Skeletal muscle satellite cell (primary cell): ENCODE measurements around the gene HEPN1.
A peak's percentile ranks its signal among the peaks of the same experiment; 100 is the strongest.

Experiments used
- H3K27me3 ChIP-seq: 2 replicates; pipeline ENCODE4 v1.7.0; 2013; ENCODE audit warnings: low read length; ENCODE audit not compliant: control insufficient read depth, insufficient read depth
- H3K36me3 ChIP-seq: 2 replicates; pipeline ENCODE4 v1.7.0; 2013; ENCODE audit warnings: mild to moderate bottlenecking, control low read depth, low read length; ENCODE audit not compliant: insufficient read depth
- H3K4me1 ChIP-seq: 2 replicates; pipeline ENCODE4 v1.7.0; 2013; ENCODE audit warnings: low read length; ENCODE audit not compliant: control insufficient read depth, insufficient read depth
- H3K4me2 ChIP-seq: 2 replicates; pipeline ENCODE4 v1.7.0; 2013; ENCODE audit warnings: mild to moderate bottlenecking, low read length
- H3K4me3 ChIP-seq: 2 replicates; pipeline ENCODE4 v1.7.0; 2013; ENCODE audit warnings: low read length
- H3K9ac ChIP-seq: 2 replicates; pipeline ENCODE4 v1.7.0; 2013; ENCODE audit warnings: mild to moderate bottlenecking, low read depth, low read length, moderate library complexity
- H3K9me3 ChIP-seq: replicated peaks from 2 replicates; pipeline ENCODE4 v1.7.0; 2013; ENCODE audit warnings: mild to moderate bottlenecking, control low read depth, low read length

The HEPN1 gene

GRCh38 chr11:124935548-124936514, 16.8 kb downstream of the HEPN1 start, which contains the start of gene HEPACAM:
Gene HEPACAM (minus strand): TSS chr11:124936047. CDS start chr11:124936006, 41 bp downstream.
- Histone ChIP-seq H3K9ac (no peak within 1 kb of the TSS), H3K4me3 (no peak within 1 kb of the TSS), H3K4me2 (peak within 1 kb of the TSS; percentile 51), H3K27me3 (no peaks in the 10 kb centered on the region), H3K4me1 (peaks cover 22% of the 10 kb centered on the region), H3K9me3 (no peaks in the 10 kb centered on the region), H3K36me3 (no peaks in the 10 kb centered on the region)

GRCh38 chr11:124937336-124937935, 18.4 kb downstream of the HEPN1 start:
- peaks cover 22% of the 10 kb centered on the region for H3K4me1 ChIP-seq

GRCh38 chr11:124938206-124938765, 19.2 kb downstream of the HEPN1 start:
- no peak overlapping the region for H3K4me2 ChIP-seq
- no peak overlapping the region for H3K4me3 ChIP-seq
- H3K9me3 ChIP-seq, result no peaks in the 10 kb centered on the region
- H3K9ac ChIP-seq, result no peak overlapping the region
- peaks cover 22% of the 10 kb centered on the region for H3K4me1 ChIP-seq
- no peaks in the 10 kb centered on the region for H3K27me3 ChIP-seq
- no peaks in the 10 kb centered on the region for H3K36me3 ChIP-seq

More at GRCh38 chr11:124937336-124937935, 18.4 kb downstream of the HEPN1 start:
- Histone ChIP-seq H3K4me2 (no peak overlapping the region), H3K36me3 (no peaks in the 10 kb centered on the region), H3K9ac (no peak overlapping the region), H3K9me3 (no peaks in the 10 kb centered on the region), H3K27me3 (no peaks in the 10 kb centered on the region), H3K4me3 (no peak overlapping the region)

- Histone ChIP-seq H3K4me2 (no peak overlapping the region), H3K9me3 (no peaks in the 10 kb centered on the region), H3K4me1 (peaks cover 18% of the 10 kb centered on the region), H3K4me3 (no peak overlapping the region), H3K27me3 (no peaks in the 10 kb centered on the region), H3K9ac (no peak overlapping the region), H3K36me3 (no peaks in the 10 kb centered on the region)
Observed at GRCh38 chr11:124938970-124939369, 19.9 kb downstream of the HEPN1 start.

GRCh38 chr11:124941703-124942102, 22.7 kb downstream of the HEPN1 start:
- H3K4me1 ChIP-seq, result no peaks in the 10 kb centered on the region
- H3K4me3 ChIP-seq, result no peak overlapping the region
- H3K9me3 ChIP-seq, result no peaks in the 10 kb centered on the region

GRCh38 chr11:124942466-124943253, 23.6 kb downstream of the HEPN1 start:
- Histone ChIP-seq H3K9me3 (no peaks in the 10 kb centered on the region), H3K4me1 (no peaks in the 10 kb centered on the region), H3K9ac (no peak overlapping the region), H3K4me3 (no peak overlapping the region), H3K27me3 (no peaks in the 10 kb centered on the region), H3K36me3 (no peaks in the 10 kb centered on the region), H3K4me2 (no peak overlapping the region)

More at GRCh38 chr11:124941703-124942102, 22.7 kb downstream of the HEPN1 start:
- Histone ChIP-seq H3K36me3 (no peaks in the 10 kb centered on the region), H3K4me2 (no peak overlapping the region), H3K27me3 (no peaks in the 10 kb centered on the region), H3K9ac (no peak overlapping the region)

GRCh38 chr11:124943254-124943616, 24.2 kb downstream of the HEPN1 start:
- Histone ChIP-seq H3K9ac (no peak overlapping the region), H3K4me2 (no peak overlapping the region), H3K4me3 (no peak overlapping the region), H3K27me3 (no peaks in the 10 kb centered on the region), H3K36me3 (no peaks in the 10 kb centered on the region), H3K4me1 (no peaks in the 10 kb centered on the region), H3K9me3 (no peaks in the 10 kb centered on the region)

GRCh38 chr11:124943741-124944140, 24.7 kb downstream of the HEPN1 start:
- Histone ChIP-seq H3K9me3 (no peaks in the 10 kb centered on the region), H3K4me3 (no peak overlapping the region), H3K4me1 (no peaks in the 10 kb centered on the region), H3K4me2 (no peak overlapping the region), H3K27me3 (no peaks in the 10 kb centered on the region), H3K36me3 (no peaks in the 10 kb centered on the region), H3K9ac (no peak overlapping the region)

GRCh38 chr11:124944565-124944964, 25.5 kb downstream of the HEPN1 start:
- no peaks in the 10 kb centered on the region for H3K4me1 ChIP-seq
- H3K4me2 ChIP-seq, result no peak overlapping the region
- no peaks in the 10 kb centered on the region for H3K36me3 ChIP-seq
- H3K27me3 ChIP-seq, result no peaks in the 10 kb centered on the region
- H3K9me3 ChIP-seq, result no peaks in the 10 kb centered on the region
- H3K9ac ChIP-seq, result no peak overlapping the region
- H3K4me3 ChIP-seq, result no peak overlapping the region

GRCh38 chr11:124945826-124946225, 26.8 kb downstream of the HEPN1 start:
- H3K36me3 ChIP-seq, result no peaks in the 10 kb centered on the region
- no peaks in the 10 kb centered on the region for H3K27me3 ChIP-seq
- H3K4me1 ChIP-seq, result no peaks in the 10 kb centered on the region
- no peak overlapping the region for H3K9ac ChIP-seq
- H3K4me3 ChIP-seq, result no peak overlapping the region
- no peaks in the 10 kb centered on the region for H3K9me3 ChIP-seq
- no peak overlapping the region for H3K4me2 ChIP-seq

GRCh38 chr11:124946735-124947141, 27.7 kb downstream of the HEPN1 start:
- Histone ChIP-seq H3K9me3 (no peaks in the 10 kb centered on the region), H3K4me1 (no peaks in the 10 kb centered on the region), H3K27me3 (no peaks in the 10 kb centered on the region), H3K4me3 (no peak overlapping the region), H3K9ac (no peak overlapping the region), H3K36me3 (no peaks in the 10 kb centered on the region), H3K4me2 (no peak overlapping the region)
